NCI-H1092 (cell line): Measurements from ENCODE around the gene GRID1.
"Not testable (repeated sequence)": the region's sequence is repeated elsewhere in the genome, so short reads cannot be mapped to it uniquely, and the experiment has no call there.

Experiments
- DNase-seq: peaks from one replicate; lab custom pipeline; 2025; lab: John Stamatoyannopoulos, UW

The GRID1 gene

DNA sequence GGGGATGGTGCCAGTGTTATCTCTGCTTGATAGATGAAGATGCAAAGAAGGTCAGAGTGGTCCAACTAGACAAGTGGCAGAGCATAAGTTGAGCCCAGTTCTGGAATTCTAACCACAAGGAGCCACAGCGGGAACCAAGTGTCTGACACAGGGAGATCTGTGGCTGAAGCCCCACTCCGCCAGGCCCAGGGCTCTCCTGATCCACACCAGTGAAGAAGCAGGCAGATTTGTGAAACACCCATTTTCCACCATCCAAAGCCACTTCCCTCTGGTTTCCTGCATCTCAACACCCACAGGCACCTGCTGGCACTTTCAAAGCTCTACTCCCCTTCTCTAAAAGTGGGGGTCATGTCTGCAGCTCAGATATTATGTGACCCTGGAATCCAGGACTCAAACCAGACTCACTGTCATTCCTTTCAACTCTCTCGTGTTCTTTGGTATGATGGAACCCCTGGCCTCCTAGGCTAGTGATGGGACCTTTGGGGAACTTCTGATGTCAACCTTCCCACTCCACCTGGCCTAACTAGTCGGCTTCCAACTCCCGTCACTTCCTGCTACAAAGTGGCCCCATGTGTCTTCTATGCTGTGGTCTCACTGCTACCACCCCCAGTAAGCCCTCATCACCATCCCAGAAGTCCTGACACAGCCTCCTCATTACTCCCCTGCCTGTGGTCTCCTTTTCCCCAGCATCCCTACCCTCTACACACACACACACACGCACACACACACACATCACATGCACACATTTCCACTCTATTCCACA is 177.6 kb downstream of the GRID1 start:
- DNase-seq = no peak

DNA sequence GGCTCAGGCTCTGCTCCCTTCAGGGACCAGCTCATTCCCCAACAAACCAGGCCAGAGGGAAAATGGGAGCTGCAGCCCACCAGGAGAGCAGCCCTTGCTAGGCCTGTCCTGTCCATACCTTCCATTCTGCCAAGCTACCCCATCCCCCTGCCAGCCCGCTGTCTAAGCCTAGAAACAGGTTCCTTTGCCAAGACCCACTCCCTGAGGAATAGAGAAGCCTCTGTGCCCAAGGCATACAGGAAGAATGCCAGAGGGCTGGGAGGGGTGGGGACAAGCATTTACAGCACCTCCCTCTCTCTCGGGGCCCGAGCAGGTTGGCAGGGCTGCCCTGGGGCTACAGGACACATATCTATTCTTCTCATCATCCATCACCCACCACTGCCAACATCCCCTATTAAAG is 178.3 kb downstream of the GRID1 start:
- no peak for DNase-seq

DNA sequence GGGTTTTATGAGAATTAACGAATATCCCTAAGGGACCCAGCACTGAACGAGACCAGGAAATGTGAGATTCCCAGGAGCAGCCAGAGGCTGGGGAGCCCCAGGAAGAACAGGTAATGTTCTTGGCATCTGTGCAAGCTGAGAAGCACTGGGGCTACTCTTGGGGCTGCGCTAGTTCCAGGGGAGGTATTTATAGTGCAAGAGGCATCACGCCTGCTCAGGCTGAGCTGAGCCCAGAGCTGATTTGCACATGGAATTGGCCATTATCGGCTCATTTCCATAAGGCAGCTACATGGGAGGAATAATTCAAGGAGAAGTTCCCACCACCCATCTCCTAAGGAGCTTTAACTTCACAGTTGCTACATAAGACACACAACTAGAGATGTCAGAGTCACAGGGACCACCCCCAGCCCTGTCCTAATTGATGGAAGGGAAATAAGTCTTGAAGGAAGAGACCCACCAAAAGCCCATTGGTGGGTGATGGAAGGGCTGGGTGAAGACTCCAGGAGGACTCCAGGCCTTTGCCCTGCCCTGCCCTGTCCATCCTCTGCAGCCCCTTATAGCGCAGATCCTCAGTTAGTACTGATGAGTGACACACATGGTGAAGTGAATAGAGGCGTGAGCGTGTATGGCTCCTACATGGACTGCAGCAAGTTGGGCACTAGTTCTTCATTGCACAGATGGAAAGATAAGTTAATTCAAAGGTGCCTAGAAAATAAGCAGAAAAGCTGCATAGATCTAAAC is 178.9 kb downstream of the GRID1 start:
- DNase-seq = no peak

DNA sequence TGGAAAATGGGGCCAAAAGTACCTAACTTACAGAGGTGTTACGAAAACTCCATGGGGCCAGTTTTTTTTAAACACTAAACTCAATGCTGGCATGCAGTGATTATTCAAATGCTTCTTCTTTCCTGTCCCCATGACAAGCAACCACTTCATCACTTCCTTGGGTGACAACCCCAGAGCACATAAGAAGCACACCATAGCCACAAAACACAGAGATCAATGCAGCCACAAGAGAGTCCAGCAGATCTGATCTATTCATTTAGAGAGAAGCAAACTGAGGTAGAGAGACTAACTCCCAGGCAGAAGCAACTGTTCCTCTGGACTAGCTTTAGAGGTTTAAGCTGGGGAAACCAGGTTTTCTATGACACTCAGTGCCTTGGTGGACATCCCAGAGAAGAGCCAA is 180.0 kb downstream of the GRID1 start:
- no peak for DNase-seq

DNA sequence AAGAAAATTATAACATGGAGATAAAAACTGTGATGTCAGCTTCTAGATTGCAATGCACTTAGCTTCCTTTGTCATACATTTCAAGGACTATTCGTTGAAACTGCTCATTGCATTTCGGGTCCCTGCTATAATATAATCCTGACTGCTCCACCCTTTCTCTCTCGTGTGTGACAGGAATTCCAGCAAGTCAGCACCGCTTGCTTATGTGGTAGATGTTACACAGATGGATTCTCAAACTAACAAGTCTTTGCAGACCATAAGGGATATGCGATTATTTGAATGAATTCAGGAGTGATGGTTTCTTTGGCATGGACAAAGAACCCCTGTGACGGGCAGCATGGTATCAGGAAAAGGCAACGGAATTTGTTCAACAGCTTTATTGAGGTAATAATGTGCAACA is 184.0 kb downstream of the GRID1 start:
- DNase-seq = no peak

DNA sequence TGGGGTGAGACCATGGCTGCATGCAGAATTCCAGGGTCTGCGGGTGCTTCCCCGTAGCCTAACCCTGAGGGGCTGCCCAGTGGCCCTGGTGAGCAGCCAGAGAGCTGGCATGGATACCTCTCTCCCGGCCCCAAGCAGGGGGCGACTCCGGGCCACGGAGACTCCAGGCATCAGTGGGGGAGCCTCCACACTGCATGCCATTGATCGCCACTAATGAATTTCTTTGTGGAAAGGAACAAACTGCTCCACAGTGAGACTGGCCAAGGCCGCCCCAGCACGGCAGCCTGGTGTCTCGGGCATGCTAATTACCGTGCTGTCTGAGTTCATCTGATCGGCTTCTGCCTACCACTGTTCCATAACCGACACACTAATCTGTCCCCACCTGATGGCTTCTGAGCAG is 184.4 kb downstream of the GRID1 start:
- DNase-seq = no peak

DNA sequence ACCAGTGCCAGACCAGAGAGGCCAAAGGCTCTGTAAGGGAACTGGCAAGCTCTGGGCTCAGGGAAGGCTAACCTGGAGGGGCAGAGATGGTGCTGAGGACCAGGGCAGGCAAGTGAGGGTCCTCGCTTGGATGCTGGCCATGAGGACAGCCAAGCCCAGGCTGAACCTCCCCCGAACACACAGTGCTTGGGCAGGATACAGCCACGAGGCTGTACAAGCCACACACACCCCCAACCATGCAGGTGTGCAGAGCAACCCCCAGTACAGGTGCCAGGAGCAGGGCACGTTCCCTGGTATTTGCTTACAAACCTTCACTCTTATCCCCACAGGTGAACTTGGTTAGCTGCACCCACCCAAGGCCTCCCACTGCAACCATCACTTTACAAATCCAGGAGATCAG is 185.7 kb downstream of the GRID1 start:
- DNase-seq = no peak

DNA sequence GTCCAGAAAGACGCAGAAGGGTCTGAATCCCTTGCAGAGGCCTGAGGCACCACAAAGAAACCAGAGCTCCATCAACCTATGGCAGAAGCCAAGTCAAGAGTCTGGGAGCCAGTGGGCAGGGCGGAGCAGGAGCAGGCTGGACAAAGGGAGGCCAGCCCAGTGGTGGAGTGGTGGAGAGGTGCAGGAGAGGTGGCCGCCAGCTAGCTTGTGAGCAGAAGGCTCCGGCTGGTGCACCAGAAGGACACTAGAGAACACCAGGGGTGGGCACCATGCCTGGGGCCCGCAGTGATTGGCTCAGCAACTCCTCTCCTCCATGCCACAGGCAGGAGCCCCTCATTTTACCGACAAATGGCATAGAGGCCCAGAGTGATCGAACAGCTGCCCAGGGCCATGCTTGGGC is 186.6 kb downstream of the GRID1 start:
- no peak for DNase-seq

DNA sequence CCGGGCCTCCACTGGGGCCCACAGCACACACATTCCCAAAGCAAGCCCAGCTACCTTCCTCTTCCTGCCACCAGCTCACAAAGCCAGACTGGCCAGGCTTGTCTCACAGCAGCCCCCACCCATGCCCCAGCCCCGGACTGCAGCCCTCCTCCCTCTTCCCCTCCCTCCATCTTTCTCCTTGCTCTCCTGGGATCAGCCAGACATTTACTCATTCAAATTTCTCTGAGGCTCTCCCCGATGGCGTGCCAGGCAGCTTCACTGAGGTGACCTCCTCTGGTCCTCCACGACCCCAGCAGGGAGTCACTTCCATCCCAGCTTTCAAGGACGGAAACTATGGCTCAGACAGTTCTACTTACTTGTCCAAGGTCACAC is 187.5 kb downstream of the GRID1 start:
- DNase-seq = no peak

DNA sequence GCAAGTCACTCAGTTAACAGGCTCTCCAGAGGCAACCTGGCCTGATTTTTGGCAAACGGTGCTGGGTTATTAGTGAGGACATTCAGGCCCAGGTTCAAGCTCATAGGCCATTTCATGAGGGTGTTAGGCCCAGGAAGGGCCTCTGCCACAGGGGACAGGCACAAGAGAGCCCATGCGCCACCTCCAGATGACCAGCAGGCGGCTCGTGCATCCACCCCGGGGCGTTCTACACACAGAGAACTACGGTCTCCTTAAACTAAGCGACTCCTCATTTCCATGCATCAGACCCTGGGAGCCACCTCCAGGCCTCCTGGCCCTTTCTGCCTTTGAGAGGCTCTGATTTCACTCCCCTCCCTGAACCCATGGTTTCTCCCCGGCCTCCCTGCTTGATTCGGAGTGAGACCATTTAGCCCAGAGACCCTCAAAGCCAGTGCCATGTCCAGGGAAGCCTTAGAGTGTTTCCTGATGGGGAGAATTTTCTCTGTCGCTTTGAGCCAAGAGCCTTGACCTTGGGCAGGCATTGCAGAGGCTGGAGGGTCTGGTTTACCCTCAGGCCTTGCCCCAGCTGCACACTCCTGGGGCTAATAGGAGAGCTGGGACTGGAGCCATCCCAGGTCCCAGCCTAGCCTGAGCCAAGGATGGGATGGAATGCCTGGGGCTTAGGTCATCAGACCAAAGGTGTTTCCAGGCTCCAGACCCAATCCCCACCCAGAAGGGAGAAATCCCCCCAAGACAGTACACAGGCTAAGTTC is 188.0 kb downstream of the GRID1 start:
- DNase-seq = no peak

DNA sequence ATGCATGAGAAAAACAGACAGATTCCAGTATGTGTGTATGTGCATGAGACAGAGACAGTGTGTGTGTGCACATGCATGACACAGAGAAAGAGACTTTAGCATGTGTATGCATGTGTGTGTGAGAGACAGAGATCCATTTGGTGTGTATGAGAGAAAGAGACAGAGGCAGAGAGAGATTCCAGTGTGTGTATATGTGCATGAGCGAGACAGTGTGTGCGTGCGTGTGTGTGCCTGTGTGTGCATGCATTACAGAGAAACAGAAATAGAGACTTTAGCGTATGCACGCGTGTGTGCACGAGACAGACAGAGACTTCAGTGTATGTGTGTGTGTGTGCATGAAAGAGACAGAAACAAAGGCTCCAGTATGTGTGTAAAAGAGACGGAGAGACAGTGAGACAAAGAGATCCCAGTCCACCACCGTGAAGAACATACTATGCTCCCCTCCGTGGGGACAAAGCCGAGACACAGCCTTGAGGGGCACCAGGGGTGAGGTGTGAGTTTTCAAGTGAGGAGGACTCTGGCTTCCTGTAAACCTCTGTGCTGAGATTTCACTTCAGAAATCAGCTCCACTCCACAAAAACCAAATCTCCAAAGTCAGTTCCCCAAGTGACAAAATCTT is 188.9 kb downstream of the GRID1 start:
- no peak for DNase-seq

DNA sequence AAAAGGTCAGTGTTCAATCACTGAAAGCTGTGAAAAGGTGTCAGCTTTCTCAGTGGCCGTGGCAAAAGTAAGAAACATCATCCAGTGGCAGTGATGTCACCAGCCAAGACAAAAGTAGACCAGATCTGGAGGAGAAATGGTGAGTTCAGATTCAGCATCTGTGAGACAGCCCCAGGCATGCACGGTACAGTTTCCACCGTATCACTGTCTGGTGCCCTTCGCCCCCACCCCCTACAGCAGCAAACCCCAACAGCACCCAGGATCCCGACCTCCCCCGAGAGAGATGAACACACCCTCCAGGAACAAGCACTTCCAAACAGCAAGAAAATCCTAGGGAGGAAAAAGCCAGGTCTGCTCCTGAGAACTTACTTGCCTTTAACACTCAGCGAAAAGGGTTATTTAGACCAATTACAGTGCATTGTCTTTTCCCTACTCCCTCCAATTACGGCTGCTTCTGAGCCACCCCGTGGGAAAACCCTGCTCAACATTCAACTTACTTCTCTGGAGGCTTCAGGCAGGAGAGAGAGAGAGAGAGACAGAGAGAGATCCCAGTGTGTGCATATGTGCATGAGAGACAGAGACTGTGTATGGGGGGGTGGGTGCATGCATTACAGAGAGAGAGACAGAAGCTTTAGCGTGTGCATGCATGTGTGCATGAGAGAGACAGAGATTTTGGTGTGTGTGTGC is 189.6 kb downstream of the GRID1 start:
- DNase-seq = no peak

DNA sequence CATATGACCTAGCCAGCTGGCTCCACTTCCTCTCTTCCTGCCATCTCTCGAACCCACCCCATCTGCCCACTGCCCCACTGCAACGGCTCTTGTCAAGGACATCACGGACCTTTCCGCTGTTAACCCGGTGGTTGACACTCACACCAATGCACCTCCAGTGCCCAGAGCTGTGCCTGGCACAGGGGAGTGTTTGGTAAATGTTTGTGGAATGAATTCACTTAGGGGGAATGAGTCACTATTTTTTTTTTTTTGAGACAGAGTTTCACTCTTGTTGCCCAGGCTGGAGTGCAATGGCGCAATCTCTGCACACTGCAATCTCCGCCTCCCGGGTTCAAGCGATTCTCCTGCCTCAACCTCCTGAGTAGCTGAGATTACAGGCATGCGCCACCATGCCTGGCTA is 191.1 kb downstream of the GRID1 start:
- not testable (repeated sequence) for DNase-seq

DNA sequence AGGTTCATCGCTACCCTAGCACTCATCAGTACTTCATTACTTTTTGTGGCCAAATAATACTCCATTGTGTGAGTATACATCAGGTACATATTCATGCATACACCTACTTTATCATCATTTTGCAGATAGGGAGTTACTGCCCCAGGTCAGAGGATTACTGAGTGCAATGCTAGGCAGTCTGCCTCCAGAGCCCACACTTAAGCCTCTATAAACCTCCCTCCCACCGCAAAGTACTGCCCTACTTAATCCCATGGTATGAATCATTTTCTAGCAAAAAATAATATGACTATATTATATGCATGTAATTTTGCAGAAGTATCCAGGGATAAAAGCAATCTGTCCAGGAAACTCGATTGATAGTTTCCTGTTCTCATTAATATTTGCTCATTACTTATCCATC is 194.3 kb downstream of the GRID1 start:
- DNase-seq = no peak

DNA sequence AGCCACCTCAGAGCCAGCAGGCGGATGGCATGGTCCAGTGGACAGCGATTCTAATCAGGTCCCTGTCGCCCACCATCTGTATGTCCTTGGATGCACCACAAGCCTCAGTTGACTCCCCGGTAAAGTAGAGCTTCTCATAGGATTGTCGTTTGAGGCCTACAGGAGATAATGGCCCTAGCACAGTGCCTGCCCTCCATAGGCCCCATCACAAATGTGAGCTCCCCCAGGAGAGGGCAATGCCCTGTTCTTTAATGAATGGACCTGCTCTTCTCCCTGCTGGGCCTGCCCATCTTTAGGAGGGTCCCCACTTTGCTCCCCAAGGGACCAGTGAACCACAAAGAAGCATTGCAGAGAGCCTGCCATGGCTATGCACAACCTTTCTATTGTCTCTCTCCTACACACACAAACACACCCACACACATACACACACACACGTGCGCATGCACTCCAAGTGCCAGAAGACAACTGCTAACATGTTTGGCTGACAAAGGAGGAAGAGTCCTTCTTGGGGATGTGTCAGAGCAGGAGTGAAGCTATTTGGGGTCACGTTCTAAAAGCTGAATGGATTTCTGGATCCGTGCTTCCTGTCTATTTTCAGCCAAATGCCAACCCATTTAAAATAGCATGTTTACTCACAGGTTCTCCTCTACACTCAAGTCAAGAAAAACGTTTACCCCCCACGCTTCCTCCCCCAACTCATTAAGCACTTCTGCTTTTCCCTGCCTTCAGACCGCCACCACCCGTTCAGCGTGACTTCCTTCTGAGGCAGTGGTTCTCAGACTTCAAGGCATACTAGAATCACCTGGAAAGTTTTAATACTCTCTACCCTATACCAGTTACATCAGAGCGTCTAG is 196.1 kb downstream of the GRID1 start:
- no peak for DNase-seq

DNA sequence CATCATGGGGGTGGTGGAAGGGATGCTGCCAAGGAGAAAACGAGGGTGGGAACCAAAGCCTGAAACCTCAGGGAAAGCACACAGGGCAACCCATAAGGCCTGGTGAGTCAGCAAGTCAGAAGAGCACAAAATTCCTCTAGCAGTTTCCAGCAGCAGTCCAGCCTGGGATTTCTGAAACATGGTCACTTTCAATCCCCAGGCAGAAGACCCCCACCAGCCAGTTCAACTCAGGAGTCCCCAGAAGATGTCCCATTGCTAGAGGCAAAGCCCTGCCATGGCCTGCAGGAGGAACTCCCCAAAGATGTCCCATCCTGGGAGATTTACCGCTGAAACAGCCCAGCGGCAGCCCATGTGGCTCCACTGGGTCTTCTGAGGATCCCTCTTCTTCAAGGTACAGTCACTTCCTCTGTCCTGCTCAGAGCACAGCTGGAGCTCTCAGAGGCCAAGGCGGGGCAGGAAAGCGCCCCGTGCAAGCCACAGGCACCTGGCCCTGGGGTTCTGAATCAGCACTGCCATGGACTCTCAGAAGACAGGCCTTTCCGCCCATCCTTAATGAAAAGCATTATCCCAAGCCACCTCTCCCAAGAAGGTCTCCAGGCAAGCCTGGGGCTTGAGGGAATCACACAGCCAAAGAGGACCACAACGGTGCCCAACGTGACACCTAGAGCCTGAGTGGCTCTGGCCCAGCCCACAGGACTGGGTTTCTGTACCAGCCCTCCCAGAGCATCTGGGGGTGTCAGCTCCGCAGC is 196.9 kb downstream of the GRID1 start:
- DNase-seq = no peak

DNA sequence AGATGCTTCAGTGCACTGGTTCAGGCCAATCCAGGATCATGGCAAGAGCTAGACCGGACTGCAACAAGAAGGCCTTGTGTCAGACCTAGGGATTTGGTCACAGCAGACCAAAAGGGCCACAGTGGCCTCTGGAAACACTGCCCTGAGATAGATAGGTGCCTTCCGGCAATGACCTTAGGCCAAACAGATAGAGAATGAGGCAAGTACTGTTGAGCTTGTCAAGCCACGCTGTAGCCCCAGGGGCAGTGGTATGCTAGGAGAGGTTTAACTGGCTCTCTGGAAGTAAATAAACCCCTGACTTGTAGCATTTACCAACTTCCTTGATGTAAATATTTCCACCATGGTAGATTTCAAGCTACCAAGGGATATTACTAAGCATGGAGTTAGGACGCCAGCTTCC is 197.5 kb downstream of the GRID1 start:
- DNase-seq = no peak

DNA sequence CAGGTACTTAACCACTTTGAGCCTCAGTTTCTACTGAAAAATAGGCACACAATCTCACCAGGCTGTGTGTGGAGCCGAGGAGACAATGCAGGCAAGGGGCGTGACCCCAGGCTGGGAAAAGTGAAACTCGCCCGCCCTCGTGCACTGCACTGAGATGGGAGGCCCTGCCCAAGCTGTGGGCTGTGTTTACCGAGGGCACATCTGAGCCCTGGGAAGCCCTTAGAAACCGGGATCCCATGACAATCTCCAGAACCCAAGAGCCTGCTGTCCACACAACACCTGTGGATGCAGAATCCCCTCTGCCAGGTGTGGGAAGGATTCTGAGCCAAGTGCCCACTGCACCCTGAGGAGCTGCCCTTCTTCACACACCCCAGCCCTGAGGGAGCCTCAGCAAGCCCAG is 198.3 kb downstream of the GRID1 start:
- no peak for DNase-seq

DNA sequence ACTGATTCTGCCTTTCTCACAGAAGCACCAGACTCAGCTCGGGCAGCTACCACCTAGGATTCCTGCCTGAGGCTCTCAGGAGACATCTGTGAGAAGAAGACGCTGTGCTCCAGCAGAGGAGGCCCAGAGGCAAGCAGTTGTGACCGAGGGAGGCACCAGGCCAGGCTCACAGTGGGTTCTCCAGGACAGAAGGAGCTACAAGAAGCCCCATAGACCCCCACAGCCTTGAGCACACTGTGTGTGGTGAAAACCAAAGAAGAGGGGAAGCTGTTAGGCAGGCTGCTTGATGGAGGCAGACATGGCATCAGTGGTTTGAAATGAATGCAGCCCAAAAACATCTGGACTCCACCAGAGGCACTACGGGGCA is 198.8 kb downstream of the GRID1 start:
- DNase-seq = no peak

DNA sequence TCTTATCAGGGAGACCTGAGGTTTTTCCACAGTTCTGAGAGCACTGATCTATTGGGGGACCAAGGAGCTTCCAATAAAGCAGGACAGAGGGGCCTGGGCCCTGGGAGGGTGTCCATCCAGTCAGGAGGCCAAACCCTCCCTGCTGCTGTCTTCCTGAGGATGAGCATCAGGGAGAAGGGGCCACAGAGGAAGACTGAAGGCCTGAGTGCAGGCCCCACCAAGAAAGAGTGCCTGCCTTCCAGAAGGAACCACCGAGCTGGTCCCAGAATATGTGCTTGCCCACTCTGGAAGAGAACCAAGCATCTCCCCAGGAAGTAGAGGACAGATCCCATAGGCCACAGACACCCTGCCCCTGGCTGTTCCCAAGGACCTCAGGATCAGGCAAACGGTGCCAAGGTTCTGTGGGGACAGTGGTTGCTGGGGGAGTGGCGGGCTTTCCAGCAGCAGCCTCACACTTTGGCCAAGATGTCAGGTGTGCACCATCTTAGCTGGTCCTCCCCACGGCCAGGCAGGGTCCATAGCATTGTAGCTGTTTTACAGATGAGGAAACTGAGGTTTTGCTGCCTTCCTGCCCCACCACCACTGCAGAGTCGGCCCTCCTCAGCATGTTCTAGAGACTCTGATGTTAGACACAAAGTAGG is 199.4 kb downstream of the GRID1 start:
- no peak for DNase-seq
